HG02678 (cell line): Measurements from ENCODE around the gene TBL1Y.
"Not testable (repeated sequence)": the region's sequence is repeated elsewhere in the genome, so short reads cannot be mapped to it uniquely, and the experiment has no call there.

Source experiments
- ATAC-seq: cut with Tn5 transposase; IDR thresholded peaks from one replicate; pipeline ENCODE4 v1.9.1; 2021; ENCODE audit warnings: mild to moderate bottlenecking, moderate library complexity; ENCODE audit not compliant: unreplicated experiment

The TBL1Y gene

DNA sequence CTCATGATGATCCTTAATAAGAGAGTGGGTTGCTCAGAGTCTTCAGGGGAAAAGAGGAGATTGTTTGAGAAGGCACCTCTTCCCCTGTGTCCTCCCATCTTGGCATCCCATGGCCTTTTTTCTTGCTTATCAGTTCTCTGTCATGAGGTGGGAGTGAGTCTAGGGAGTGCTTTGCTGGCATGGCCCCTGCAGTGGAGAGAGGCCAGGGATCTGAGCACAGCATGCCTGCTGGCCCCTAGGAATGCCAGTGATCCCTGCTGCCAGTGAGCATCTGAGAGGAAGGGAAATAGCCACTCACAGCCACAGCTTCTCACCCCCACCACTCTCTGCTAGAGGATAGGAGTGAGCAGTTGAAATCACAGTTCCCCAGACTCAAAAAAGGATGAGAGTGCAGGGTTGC is 168.2 kb downstream of the TBL1Y start:
- no peak for ATAC-seq

DNA sequence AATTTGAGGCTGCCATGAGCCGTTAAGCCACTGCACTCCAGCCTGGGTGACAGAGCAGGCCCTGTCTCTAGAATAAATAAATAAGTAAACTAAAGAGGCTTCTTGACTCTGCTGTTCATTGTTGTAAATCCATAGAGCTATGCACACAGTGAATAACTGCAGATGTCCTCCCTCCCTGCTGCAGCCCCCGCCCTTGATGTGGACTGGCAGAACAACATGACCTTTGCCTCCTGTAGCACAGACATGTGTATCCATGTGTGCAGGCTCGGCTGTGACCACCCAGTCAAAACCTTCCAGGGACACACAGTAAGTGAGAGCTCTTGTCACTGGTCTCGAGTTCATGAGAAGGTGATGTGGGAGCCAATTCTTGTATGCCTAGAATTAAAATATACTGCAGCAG is 170.1 kb downstream of the TBL1Y start:
- not testable (repeated sequence) for ATAC-seq

DNA sequence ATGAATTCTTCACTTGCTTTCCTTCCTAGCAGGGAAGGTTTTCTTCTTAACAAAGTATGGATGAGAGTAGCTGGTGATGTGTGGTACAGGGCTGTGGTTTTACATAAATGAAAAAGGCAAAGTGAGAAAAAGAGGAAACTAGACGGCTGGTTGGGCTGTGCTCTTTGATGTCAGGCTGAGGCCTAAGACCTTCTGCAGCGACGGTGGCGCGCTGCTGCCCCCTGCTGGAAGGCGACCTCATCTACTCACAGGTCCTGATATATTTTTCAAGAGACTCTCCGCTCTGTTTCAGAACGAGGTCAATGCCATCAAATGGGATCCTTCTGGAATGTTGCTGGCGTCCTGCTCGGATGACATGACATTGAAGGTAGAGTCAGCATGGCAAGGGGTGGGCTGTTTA is 175.1 kb downstream of the TBL1Y start:
- ATAC-seq = peak; percentile 98

DNA sequence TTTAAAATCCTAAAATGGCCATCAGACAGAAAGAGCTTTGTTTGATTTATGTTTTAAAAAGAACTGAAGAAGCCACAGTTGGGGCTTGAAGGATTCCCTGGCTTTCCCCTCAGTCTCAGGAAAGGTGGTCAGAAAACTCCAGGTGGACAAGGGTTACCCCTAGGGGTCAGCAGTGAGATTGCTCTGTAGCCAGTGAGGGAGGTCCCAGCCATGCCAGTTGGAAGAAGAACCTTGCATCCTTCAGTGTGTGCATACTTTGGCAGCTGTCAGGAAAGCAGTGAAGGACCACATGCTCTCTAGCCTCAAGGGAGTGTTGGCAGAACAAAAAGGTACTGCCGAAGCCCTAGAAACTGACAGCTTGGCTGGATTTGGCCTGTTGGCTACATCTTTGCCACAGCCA is 182.3 kb downstream of the TBL1Y start:
- ATAC-seq = no peak

DNA sequence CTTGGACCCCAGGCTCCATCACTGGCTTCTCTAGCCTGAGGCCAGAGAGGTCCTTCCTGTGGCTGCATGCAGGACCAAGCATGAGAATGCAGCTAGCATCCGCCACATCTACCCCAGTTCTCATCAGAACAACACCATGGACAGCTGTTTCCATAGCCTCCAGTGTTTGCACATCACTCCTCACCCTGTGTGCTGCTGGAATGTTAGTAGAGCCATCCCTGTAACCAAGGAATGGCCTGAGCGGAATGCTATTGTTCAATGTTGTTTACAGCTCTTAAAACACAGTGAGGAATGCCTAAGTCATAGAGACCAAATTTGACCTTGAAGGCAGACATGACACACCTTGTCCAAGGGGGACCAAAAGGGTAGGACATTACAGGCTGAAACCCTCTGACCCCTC is 183.9 kb downstream of the TBL1Y start:
- no peak for ATAC-seq

DNA sequence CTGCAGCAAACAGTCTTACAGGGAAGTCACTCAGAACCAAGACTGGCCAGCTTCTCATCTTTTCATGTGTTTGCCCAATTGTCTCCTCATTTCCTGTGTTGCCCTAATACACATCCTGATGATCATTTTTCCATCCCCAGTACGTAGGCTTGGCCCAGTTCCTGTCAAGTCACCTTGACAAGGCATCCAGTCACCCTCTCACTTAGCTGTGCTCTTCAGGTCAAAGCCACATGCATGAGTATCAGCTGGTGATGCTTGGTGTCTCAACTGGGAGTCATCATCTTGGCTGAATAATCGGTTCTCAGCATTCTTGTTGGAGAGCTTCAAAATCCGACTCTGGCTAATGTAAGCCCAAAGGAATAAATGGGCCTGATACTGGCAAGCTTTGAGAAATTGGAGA is 186.5 kb downstream of the TBL1Y start:
- ATAC-seq = no peak

DNA sequence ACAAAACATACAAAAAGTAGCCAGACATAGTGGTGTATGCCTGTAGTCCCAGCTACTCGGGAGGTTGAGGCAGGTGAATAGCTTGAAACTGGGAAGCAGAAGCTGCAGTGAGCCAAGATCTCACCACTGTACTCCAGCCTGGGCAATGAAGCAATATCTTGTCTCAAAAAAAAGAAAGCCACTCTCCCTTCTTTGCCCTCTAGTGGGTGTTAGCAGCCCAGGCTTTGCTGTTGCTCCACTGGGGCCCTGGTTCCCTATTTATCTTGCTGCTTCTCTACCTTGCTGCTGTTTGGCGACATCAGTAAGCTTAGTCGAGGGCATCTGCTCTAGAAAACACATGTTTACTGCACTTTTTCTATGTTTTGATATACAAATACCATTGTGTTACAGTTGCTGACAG is 189.2 kb downstream of the TBL1Y start:
- no peak for ATAC-seq

DNA sequence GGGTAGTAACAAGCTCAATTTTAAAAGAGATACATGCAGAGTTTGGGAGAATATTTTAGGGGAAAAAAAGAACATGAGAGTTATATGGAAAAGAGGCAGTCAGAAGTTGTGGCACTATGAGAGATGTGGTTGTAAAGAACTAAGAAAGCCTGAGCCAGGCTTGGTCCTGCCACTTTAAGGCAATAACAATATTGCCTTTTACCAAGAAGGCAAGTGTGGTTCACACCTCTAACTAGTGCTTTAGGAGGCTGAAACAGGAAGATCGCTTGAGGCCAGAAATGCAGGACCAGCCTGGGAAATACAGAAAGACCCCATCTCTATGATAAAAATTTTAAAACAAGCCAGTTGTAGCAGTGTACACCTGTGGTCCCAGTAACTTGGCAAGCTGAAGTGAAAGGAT is 192.2 kb downstream of the TBL1Y start:
- ATAC-seq = no peak

DNA sequence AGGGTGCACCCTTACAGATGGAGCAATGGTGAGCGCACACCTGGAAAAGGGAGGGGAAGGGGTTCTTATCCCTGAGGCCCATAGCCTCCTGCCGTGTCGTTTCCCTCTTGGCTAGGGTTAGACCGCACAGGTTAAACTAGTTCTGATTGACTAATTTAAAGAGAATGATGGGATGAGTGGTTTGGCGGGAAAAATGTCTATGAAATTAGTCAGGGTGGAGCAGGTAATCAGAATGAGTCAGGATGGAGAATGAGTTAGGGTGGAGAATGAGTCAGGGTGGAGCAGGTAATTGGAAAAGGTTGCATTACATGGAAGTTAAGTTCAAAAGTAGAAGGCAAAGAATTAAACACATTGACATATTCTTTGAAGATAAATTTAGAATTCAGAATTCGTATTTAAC is 196.7 kb downstream of the TBL1Y start:
- no peak for ATAC-seq

DNA sequence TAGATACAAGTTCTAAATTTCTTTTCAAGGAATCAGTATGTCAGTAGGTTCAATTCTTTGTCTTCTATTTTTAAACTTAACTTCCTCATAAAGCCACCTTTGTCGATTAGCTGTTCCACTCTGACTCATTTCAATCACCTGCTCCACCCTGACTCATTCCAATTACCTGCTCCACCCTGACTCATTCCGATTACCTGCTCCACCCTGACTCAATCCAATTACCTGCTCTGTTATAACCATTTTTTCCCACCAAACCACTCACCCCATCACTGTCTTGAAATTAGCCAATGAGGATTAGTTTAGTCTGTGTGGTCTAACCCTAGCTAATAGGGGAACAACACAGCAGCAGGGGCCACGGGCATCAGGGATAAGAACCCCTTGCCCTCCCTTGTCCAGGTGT is 199.6 kb downstream of the TBL1Y start:
- ATAC-seq = no peak

DNA sequence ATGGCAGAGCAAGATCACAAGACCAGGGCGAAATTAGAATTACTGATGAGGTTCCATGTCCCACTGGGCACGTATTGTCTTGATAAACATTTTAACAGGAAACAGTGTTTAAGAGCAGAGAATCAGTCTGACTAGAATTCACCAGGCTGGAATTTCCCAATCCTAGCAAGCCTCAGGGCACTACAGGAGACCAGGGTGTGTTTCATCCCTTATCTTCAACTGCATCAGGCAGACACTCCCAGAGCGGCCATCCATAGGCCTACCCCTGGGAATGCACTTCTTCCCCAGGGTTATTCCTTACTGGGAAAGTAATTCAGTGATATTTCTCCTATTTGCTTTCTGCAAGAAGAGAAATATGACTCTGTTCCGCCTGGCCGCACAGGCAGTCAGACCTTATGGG is 205.4 kb downstream of the TBL1Y start:
- ATAC-seq = no peak

DNA sequence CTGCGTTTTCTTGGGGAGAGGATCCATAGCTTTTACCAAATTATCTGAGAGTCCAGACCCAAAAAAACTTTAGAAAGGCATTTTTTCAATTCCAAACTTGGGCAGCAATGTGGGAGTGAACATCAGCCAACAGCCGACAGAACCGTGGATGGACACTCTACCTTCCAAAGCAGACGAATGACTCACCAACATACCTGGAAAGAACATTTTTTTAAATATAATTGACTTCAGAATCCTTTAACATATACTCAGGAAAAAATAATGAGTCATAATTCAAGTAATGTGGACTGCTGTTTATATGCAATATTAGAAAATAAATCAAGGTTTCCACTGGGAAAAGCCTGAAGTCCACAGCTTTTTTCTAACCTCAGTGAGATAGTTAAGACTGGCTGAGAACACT is 211.7 kb downstream of the TBL1Y start:
- no peak for ATAC-seq

DNA sequence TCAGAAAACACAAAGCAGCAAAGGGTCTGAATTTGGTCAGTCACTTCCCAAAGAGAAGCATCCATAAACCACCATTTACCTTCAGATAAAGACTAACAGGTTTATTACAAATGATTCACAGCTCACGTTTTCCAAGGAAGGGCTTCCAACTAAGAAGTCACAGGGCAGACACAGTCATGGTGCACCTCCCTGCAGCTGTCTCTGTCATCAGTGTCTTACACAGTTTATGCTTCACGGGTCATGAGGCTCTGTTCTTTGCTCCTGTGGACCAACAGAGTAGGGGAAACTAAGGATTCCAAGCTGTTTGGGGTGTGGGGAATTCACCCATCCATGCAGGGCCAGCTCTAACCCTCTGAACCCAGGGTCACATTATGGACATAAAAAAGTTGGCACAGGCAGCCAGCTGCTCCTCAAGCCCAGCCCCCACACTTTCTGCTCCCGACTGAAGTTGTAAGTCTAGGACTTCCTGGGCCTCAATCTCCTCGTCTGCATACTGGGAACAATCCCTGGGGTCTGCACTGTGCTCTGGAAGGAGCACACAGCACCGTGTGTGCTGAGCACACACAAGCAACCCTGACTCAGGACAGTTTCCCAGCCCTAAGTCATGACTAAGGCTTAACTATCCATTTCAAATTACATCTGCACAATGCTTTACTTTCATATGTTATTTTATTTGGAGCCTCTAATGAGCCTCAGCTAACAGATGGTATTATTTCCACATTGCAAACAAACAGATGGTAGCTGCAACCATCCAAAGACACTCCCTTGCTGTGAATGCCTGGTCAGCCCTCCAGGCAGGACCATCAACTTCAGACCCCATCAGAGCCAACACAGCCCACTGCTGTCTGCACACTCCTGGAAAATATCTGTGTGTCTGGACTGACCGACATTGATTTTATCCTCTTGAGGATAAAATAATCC is 214.9 kb downstream of the TBL1Y start:
- ATAC-seq = no peak

DNA sequence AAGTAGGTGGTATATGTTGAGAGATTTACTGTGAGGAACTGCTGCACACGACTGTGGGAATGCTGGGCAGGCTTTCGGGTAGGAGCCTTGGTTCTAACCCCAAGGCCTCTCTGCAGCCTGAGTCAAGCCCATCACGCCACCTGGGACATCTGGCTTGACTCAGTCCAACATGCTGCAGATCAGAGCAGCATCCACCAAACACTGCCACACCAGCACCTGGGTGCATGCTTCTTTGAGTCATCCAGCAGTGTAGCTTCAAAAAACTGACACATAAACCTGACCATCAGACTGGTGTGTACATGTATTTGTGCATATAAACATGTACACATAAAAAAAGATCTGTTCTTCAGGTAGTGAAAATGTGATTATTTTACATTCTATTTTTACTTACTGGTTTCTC is 217.7 kb downstream of the TBL1Y start:
- ATAC-seq = no peak
